Measurements from ENCODE around the gene SCN3B.
A peak's percentile ranks its signal among the peaks of the same experiment; 100 is the strongest.

Gene SCN3B

GRCh38 chr11:123584737-123585136 is 69.7 kb downstream of the SCN3B start:
- H3K27ac ChIP-seq: no peak overlapping the region
- ChIA-PET CTCF (interaction anchor here (0.6 to 0.7 kb wide), 2 partner anchors 10 to 702 kb away, joined by 3 read pairs; no protein-coding TSS in a partner anchor), POLR2A (ENCODE audit: low non-redundant PET) (no interaction called here)
- DNase-seq (ENCODE audit: low spot score): no peak
- no peak for TF ChIP-seq CTCF (conservative IDR thresholded peaks at IDR 0.05; ENCODE audit: low read depth)

- DNase-seq (ENCODE audit: low spot score): no peak
- POLR2A ChIA-PET (ENCODE audit: low non-redundant PET): no interaction called here
Observed at GRCh38 chr11:123584186-123584585, 70.2 kb downstream of the SCN3B start.

GRCh38 chr11:123582992-123583504 is 71.4 kb downstream of the SCN3B start:
- no peak for DNase-seq (ENCODE audit: low spot score)
- POLR2A ChIA-PET (ENCODE audit: low non-redundant PET): no interaction called here
- no peak for TF ChIP-seq CTCF (conservative IDR thresholded peaks at IDR 0.05; ENCODE audit: low read depth)

More at GRCh38 chr11:123584186-123584585, 70.2 kb downstream of the SCN3B start:
- CTCF ChIA-PET: interaction anchor here (0.6 kb wide), 1 partner anchor 701 kb away, joined by 3 read pairs; no protein-coding TSS in a partner anchor
- no peak for TF ChIP-seq CTCF (conservative IDR thresholded peaks at IDR 0.05; ENCODE audit: low read depth)
- no peak overlapping the region for H3K27ac ChIP-seq

GRCh38 chr11:123581651-123582399 is 72.6 kb downstream of the SCN3B start:
- ChIA-PET POLR2A (ENCODE audit: low non-redundant PET) (no interaction called here), CTCF (interaction anchor here (0.6 to 3.5 kb wide), 4 partner anchors 16 to 129 kb away, joined by 4 to 45 read pairs (median 10); no protein-coding TSS in a partner anchor)
- DNase-seq (ENCODE audit: low spot score): no peak
- no peak overlapping the region for H3K27ac ChIP-seq
- no peak for TF ChIP-seq CTCF (conservative IDR thresholded peaks at IDR 0.05; ENCODE audit: low read depth)

More at GRCh38 chr11:123582992-123583504, 71.4 kb downstream of the SCN3B start:
- no peak overlapping the region for H3K27ac ChIP-seq
- CTCF ChIA-PET: no interaction called here

- TF ChIP-seq CTCF (conservative IDR thresholded peaks at IDR 0.05; ENCODE audit: low read depth): peak; percentile 94
- CTCF ChIA-PET: interaction anchor here (0.5 to 3.5 kb wide), 30 partner anchors 9 to 874 kb away, joined by 3 to 45 read pairs (median 4); partner anchors contain the start of gene SCN3B
- POLR2A ChIA-PET (ENCODE audit: low non-redundant PET): no interaction called here
- H3K27ac ChIP-seq: no peak overlapping the region
- DNase-seq (ENCODE audit: low spot score): peak; percentile 75
Observed at GRCh38 chr11:123580557-123581275, 73.7 kb downstream of the SCN3B start.

- ChIA-PET CTCF (interaction anchor here (0.5 to 3.5 kb wide), 22 partner anchors 9 to 600 kb away, joined by 3 to 45 read pairs (median 4); partner anchors contain the start of gene SCN3B), POLR2A (ENCODE audit: low non-redundant PET) (no interaction called here)
- no peak for TF ChIP-seq CTCF (conservative IDR thresholded peaks at IDR 0.05; ENCODE audit: low read depth)
- H3K27ac ChIP-seq: no peak overlapping the region
- no peak for DNase-seq (ENCODE audit: low spot score)
Observed at GRCh38 chr11:123580137-123580536, 74.3 kb downstream of the SCN3B start.

Measured in RWPE1 (cell line).